ENCODE results near the gene PRDM7. TPM values are rescaled to one million over a fixed set of nuclear protein-coding genes. Genes with fewer than 3 reads are reported as not detected.
"Not testable (repeated sequence)": the region's sequence is repeated elsewhere in the genome, so short reads cannot be mapped to it uniquely, and the experiment has no call there.

Gene PRDM7
- not detected for polyA plus RNA-seq
- long read RNA-seq, donor 1 = 0 reads
- long read RNA-seq, donor 2 = 0 reads
- long read RNA-seq, donor 3 = 0 reads
- long read RNA-seq, donor 4 = 0 reads
- long read RNA-seq, donor 5 = 0 reads
- long read RNA-seq, donor 6 = 0 reads
- long read RNA-seq, donor 7 = 0 reads
- long read RNA-seq, donor 8 = 0 reads
- long read RNA-seq, donor 9 = 0 reads
- long read RNA-seq, donor 10 = 0 reads
- long read RNA-seq, donor 11 = 0 reads

DNA sequence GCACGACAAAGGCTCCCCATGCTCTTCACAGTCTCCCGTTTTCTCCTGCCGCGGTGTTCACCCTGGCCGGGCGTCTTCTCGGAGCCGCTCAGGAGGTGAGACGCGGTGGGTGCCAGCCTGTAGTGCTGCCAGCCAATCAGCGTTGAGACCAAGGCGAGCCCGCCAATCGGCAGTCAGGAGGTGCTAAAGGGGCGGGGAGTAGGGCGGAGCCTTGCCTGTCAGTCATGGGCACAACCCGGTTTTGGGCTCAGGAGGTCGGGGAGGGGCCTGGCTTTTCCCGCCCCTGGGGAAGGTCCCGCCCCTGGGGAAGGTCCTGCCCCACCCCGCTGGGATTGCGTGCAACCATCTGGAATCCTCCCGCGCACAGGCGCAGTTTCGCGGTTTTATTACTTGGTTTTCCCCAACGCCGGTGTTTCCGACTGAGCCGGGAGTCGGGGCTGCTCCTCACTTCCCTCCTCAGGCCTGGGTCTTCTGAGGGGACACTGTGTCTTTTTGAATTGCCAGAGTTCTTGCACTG lies at the start of gene PRDM7:
Gene PRDM7 (minus strand): TSS at position 92 of the 517 bp plus-strand sequence. CDS start 1,421 bp downstream, outside the sequence.
- DNase-seq = peak; percentile 89
- WGBS (ENCODE audit: insufficient coverage, low lambda C conversion rate) = no CpG with 5 or more reads among the region's 32 CpGs
- Histone ChIP-seq H3K27me3 (ENCODE audit: control insufficient read depth, insufficient read depth, low read length) (peaks cover 21% of the 10 kb centered on the region), H3K4me1 (ENCODE audit: control insufficient read depth, insufficient read depth, low read length) (no peaks in the 10 kb centered on the region), H3K4me3 (ENCODE audit: low read length) (peak within 1 kb of the TSS; percentile 9), H3K27ac (ENCODE audit: low read length) (no peak within 1 kb of the TSS), H3K9me3 (ENCODE audit: control insufficient read depth, low read depth, low read length) (peaks cover 4% of the 10 kb centered on the region), H3K36me3 (ENCODE audit: control insufficient read depth, insufficient read depth, low read length) (no peaks in the 10 kb centered on the region)

DNA sequence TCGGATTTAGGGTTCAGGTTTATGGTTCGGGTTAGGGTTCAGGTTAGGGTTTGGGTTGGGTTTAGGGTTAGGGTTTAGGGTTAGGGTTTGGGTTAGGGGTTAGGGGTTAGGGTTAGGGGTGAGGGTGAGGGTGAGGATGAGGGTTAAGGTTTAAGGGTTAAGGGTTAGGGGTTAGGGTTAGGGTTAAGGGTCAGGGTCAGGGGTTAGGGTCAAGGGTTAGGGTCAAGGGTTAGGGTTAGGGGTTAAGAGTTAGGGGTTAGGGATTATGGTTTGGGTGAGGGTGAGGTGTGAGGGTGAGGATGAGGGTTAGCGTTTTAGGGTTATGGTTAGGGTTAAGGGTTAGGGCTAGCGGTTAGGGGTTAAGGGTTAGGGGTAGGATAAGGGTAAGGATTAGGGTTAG lies 44.7 kb upstream of the PRDM7 start:
- H3K27ac ChIP-seq (ENCODE audit: low read length); H3K4me3 ChIP-seq (ENCODE audit: low read length); H3K36me3 ChIP-seq (ENCODE audit: control insufficient read depth, insufficient read depth, low read length); DNase-seq; H3K4me1 ChIP-seq (ENCODE audit: control insufficient read depth, insufficient read depth, low read length); H3K27me3 ChIP-seq (ENCODE audit: control insufficient read depth, insufficient read depth, low read length); H3K9me3 ChIP-seq (ENCODE audit: control insufficient read depth, low read depth, low read length): not testable (repeated sequence)
- no CpG with 5 or more reads among the region's 4 CpGs for WGBS (ENCODE audit: insufficient coverage, low lambda C conversion rate)

DNA sequence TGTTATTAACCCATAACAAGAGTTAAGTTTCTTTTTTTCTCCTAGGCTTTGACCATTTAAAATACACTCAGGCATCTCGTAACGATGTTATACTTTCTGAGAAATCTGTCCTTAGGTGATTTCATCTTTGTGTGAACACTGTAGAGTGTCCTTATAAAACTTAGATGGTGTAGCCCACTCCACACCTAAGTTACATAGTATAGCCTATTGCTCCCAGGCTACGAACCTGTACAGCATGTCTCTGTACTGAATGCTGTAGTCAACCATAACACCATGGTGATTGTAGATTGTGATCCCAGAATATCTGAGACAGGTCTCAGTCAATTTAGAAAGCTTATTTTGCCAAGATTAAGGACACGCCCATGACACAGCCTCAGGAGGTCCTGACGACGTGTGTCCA lies 30.5 kb upstream of the PRDM7 start:
- not testable (repeated sequence) for H3K27ac ChIP-seq (ENCODE audit: low read length)
- WGBS (ENCODE audit: insufficient coverage, low lambda C conversion rate) = no CpG with 5 or more reads among the region's 6 CpGs

DNA sequence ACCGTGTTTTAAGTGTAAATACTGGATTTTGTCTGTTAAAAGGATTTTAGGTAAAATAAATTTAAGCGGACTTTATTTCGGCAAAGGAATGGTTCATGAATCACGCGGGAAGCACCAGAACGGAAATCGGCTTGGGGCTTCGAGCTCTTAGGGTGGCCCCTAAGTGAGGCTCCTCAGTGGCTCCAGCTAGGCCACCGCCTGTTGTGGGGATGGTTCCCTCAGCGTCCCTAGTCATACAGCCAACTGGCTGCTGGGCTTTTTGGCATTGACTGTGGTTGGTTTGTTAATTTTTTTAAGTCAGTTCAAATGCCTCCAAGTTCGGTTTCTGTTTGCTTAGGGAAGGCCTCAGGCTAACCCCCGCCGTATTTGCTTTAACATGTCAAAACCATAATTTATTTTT lies 29.9 kb upstream of the PRDM7 start:
- H3K36me3 ChIP-seq (ENCODE audit: control insufficient read depth, insufficient read depth, low read length); H3K4me1 ChIP-seq (ENCODE audit: control insufficient read depth, insufficient read depth, low read length); H3K27me3 ChIP-seq (ENCODE audit: control insufficient read depth, insufficient read depth, low read length); H3K4me3 ChIP-seq (ENCODE audit: low read length); H3K9me3 ChIP-seq (ENCODE audit: control insufficient read depth, low read depth, low read length); DNase-seq; H3K27ac ChIP-seq (ENCODE audit: low read length): not testable (repeated sequence)
- no CpG with 5 or more reads among the region's 13 CpGs for WGBS (ENCODE audit: insufficient coverage, low lambda C conversion rate)

More for the DNA sequence above, 30.5 kb upstream of the PRDM7 start:
- H3K27me3 ChIP-seq (ENCODE audit: control insufficient read depth, insufficient read depth, low read length); H3K9me3 ChIP-seq (ENCODE audit: control insufficient read depth, low read depth, low read length); DNase-seq; H3K36me3 ChIP-seq (ENCODE audit: control insufficient read depth, insufficient read depth, low read length); H3K4me1 ChIP-seq (ENCODE audit: control insufficient read depth, insufficient read depth, low read length); H3K4me3 ChIP-seq (ENCODE audit: low read length): not testable (repeated sequence)

DNA sequence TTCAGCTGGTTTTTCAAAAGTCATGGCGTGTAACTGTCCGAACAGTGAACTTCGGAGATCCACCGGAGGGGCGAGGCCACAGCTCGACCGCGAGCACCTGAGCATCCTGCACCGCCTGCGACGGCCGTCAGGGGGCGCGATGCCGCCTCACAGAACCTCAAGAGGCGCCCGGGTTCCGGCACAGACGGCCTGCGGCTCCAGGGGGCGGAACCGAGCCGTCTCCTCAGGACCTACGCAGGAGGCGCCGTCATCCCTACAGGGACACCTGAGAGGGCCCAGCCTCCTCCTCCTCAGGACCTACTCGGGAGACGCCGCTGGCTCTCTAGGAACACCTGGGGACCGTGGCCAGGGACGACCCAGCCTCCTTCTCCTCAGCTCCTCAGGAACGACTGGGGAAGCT lies 29.1 kb upstream of the PRDM7 start:
- not testable (repeated sequence) for H3K4me1 ChIP-seq (ENCODE audit: control insufficient read depth, insufficient read depth, low read length); H3K9me3 ChIP-seq (ENCODE audit: control insufficient read depth, low read depth, low read length); H3K4me3 ChIP-seq (ENCODE audit: low read length); DNase-seq; H3K36me3 ChIP-seq (ENCODE audit: control insufficient read depth, insufficient read depth, low read length); H3K27me3 ChIP-seq (ENCODE audit: control insufficient read depth, insufficient read depth, low read length); H3K27ac ChIP-seq (ENCODE audit: low read length)
- no CpG with 5 or more reads among the region's 32 CpGs for WGBS (ENCODE audit: insufficient coverage, low lambda C conversion rate)

DNA sequence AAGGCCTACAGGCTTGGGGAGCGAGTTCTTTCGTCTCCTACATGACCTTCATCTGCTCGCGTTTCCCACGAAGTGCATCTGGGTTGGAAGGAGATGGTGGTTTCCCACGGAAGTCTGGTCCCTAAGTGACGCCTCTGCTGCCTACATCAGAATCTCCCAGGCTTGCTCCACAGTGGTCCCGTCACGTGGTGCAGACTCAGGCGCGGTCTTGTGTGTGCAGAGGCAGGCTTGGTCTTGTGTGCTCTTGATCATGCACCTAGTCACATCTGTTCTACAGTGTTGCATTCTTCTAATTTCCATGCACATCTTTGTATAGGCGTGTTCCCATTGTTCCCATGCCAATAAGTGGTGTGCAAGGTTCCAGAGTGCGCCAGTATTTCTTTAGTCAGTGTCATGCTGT lies 27.6 kb upstream of the PRDM7 start:
- not testable (repeated sequence) for H3K4me3 ChIP-seq (ENCODE audit: low read length); H3K27me3 ChIP-seq (ENCODE audit: control insufficient read depth, insufficient read depth, low read length); H3K4me1 ChIP-seq (ENCODE audit: control insufficient read depth, insufficient read depth, low read length); H3K36me3 ChIP-seq (ENCODE audit: control insufficient read depth, insufficient read depth, low read length); H3K9me3 ChIP-seq (ENCODE audit: control insufficient read depth, low read depth, low read length); DNase-seq; H3K27ac ChIP-seq (ENCODE audit: low read length)
- WGBS (ENCODE audit: insufficient coverage, low lambda C conversion rate) = no CpG with 5 or more reads among the region's 13 CpGs

DNA sequence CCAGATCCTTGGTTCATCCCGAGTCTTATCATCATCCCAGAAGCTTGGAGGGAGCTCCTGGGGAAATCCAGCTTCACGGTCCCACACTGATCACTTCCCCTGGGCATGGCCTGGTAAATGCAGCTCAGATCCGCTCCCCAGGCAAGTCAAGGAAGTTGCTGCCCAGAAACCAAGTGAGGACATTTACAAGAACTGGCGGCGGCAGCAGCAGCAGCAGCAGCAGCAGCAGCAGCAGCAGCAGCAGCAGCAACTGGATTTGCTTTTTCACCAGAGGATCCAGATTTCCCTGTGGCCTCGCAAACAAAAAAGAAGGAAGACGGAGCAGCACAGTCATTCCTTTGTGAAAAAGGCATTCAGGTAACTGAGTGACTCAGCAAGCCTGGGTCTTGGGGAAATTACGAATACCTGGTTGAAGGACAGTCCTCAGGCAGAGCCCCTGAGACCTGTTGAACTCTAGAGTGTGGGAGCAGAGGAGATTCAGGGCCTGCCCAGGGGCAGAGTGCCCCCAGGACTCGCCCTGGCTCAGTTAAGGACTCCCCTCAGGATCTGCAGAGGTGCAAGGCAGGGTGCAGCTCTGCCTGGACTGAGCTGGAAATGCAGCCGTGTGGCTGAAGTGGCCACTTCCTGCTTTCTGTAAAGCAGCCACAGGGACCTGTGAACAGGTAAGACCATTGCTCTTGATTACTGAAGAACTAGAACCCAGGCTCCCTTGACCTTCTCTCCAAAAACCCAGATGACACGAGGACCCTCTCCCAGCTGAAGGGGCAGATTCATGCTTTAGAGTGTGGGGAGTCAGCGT lies 25.2 kb upstream of the PRDM7 start:
- H3K27me3 ChIP-seq (ENCODE audit: control insufficient read depth, insufficient read depth, low read length); DNase-seq; H3K4me1 ChIP-seq (ENCODE audit: control insufficient read depth, insufficient read depth, low read length); H3K4me3 ChIP-seq (ENCODE audit: low read length); H3K9me3 ChIP-seq (ENCODE audit: control insufficient read depth, low read depth, low read length); H3K36me3 ChIP-seq (ENCODE audit: control insufficient read depth, insufficient read depth, low read length); H3K27ac ChIP-seq (ENCODE audit: low read length): not testable (repeated sequence)
- no CpG with 5 or more reads among the region's 12 CpGs for WGBS (ENCODE audit: insufficient coverage, low lambda C conversion rate)

DNA sequence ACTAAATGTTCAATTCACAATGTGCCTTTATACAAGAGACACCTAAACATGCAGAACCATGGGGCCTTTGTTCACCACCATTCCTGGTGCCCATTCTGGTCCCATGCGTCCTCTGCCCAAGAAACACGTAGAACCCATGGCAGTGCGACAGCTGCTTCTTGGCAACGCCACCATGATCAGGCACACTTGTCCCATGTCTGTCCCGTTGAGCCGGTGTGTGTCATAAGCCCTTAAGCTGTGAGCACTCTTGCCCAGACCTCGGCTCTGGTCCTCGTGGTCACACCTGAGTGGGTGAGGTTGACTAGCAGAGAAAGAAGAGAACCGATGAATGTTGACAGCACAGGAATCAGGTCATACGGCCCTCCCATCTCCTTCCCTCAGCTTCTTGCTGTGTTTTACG lies 24.2 kb upstream of the PRDM7 start:
- H3K27ac ChIP-seq (ENCODE audit: low read length); H3K9me3 ChIP-seq (ENCODE audit: control insufficient read depth, low read depth, low read length); H3K4me3 ChIP-seq (ENCODE audit: low read length); H3K27me3 ChIP-seq (ENCODE audit: control insufficient read depth, insufficient read depth, low read length); H3K36me3 ChIP-seq (ENCODE audit: control insufficient read depth, insufficient read depth, low read length); H3K4me1 ChIP-seq (ENCODE audit: control insufficient read depth, insufficient read depth, low read length); DNase-seq: not testable (repeated sequence)
- no CpG with 5 or more reads among the region's 11 CpGs for WGBS (ENCODE audit: insufficient coverage, low lambda C conversion rate)

DNA sequence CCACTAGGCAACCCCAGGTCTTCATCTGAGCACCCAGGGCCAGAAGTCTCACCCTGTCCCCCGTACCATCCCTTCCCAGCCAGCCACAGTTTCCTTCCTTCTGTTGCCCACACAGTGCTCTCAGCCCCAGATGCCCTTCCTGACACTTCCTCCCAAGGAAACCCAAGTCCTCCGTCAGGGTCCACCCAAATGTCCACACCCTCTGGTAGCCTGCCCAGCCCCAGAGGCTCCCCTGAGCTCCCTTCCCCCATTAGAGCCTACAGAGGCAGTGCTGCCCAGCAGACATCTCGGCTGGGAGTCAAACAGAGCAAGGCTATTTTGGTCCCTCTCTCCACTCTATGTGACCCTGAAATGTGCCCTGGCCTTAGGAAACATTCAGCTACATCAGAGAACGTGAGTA lies 23.7 kb upstream of the PRDM7 start:
- not testable (repeated sequence) for H3K4me3 ChIP-seq (ENCODE audit: low read length); H3K9me3 ChIP-seq (ENCODE audit: control insufficient read depth, low read depth, low read length); DNase-seq; H3K27me3 ChIP-seq (ENCODE audit: control insufficient read depth, insufficient read depth, low read length); H3K27ac ChIP-seq (ENCODE audit: low read length); H3K4me1 ChIP-seq (ENCODE audit: control insufficient read depth, insufficient read depth, low read length); H3K36me3 ChIP-seq (ENCODE audit: control insufficient read depth, insufficient read depth, low read length)
- WGBS (ENCODE audit: insufficient coverage, low lambda C conversion rate) = no CpG with 5 or more reads among the region's 4 CpGs

DNA sequence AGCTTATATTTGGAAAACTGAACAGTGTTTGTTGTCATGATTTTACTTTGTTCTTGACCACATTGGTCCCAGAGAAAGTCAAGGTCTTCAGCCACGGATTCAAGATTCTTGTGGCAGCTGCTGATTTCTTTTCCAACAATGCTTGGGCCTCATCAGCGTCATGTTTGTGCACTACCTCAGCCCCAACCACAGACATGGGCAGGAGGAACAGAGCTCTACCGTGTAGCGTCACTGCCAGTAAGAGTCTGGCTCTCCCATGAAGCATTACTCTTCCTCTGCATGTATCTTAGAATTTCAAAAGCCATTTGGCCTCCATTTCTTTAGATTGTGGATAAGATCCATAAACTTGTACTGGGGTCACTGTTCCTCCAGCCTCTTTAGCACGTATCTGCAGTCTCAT lies 23.1 kb upstream of the PRDM7 start:
- not testable (repeated sequence) for H3K27me3 ChIP-seq (ENCODE audit: control insufficient read depth, insufficient read depth, low read length); H3K36me3 ChIP-seq (ENCODE audit: control insufficient read depth, insufficient read depth, low read length); H3K4me3 ChIP-seq (ENCODE audit: low read length); H3K27ac ChIP-seq (ENCODE audit: low read length); DNase-seq; H3K9me3 ChIP-seq (ENCODE audit: control insufficient read depth, low read depth, low read length); H3K4me1 ChIP-seq (ENCODE audit: control insufficient read depth, insufficient read depth, low read length)
- WGBS (ENCODE audit: insufficient coverage, low lambda C conversion rate) = no CpG with 5 or more reads among the region's 5 CpGs

DNA sequence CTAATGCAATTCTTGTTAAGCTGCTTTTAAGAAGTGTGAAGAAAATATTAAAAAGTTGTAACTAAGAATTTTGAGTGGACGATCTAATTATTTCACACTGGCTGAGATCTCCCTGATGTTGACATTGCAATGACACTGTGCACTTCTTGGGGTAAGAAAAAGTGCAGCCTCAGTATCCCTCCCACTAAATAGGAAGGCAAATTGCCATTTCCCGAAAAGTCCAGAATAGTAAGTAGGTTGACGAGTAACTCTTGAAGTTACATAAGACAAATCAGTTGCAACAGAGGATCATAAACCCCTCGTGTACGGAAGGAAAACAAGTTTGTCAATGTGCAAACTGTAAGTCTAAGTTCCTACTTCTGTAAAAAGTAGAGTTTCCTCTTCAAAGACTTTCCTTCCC lies 21.8 kb upstream of the PRDM7 start:
- DNase-seq; H3K27me3 ChIP-seq (ENCODE audit: control insufficient read depth, insufficient read depth, low read length); H3K9me3 ChIP-seq (ENCODE audit: control insufficient read depth, low read depth, low read length); H3K4me1 ChIP-seq (ENCODE audit: control insufficient read depth, insufficient read depth, low read length); H3K27ac ChIP-seq (ENCODE audit: low read length); H3K36me3 ChIP-seq (ENCODE audit: control insufficient read depth, insufficient read depth, low read length); H3K4me3 ChIP-seq (ENCODE audit: low read length): not testable (repeated sequence)
- WGBS (ENCODE audit: insufficient coverage, low lambda C conversion rate) = no CpG with 5 or more reads among the region's 5 CpGs

Measured in large intestine (tissue), 12 donors.